ENCODE results near the gene HOXA3.

HOXA3 gene

GRCh38 chr7:27156916-27157701 lies 4.7 kb upstream of the HOXA3 start:
- Histone ChIP-seq H2AFZ (ENCODE audit: low read length) (no peak overlapping the region), H4K20me1 (ENCODE audit: insufficient read depth, low read length) (no peaks in the 10 kb centered on the region), H3K9ac (ENCODE audit: low read length) (no peak overlapping the region), H3F3A (ENCODE audit: insufficient read depth, low read length) (no peaks in the 10 kb centered on the region), H3K4me2 (ENCODE audit: low read depth, low read length) (no peak overlapping the region), H3K4me3 (ENCODE audit: low read length) (no peak overlapping the region), H3K79me2 (ENCODE audit: low read length) (no peaks in the 10 kb centered on the region), H3K9me3 (replicated peaks; ENCODE audit: insufficient read depth, low read length) (no peaks in the 10 kb centered on the region), H3K27me3 (replicated peaks; ENCODE audit: insufficient read depth, low read length) (peaks cover 91% of the 10 kb centered on the region), H3K9me2 (replicated peaks; ENCODE audit: insufficient read depth, low read length) (no peaks in the 10 kb centered on the region), H3K4me1 (ENCODE audit: low read length) (peaks cover 4% of the 10 kb centered on the region; the same call in 1 of the 2 replicates), H3K27ac (ENCODE audit: low read length) (no peak overlapping the region), H3K36me3 (replicated peaks; ENCODE audit: insufficient read depth, low read length) (no peaks in the 10 kb centered on the region)
- no peak for DNase-seq
- TF ChIP-seq EZH2 (optimal IDR thresholded peaks at IDR 0.05; ENCODE audit: low read depth, low read length), result no peak
- TF ChIP-seq EZH2phosphoT487 (IDR thresholded peaks at IDR 0.05; ENCODE audit: low read length), result no peak
- TF ChIP-seq CTCF (IDR thresholded peaks at IDR 0.05; ENCODE audit: low read length), result no peak

- H3K27me3 ChIP-seq (replicated peaks; ENCODE audit: insufficient read depth, low read length), result peaks cover 92% of the 10 kb centered on the region
- no peaks in the 10 kb centered on the region for H3K36me3 ChIP-seq (replicated peaks; ENCODE audit: insufficient read depth, low read length)
- no peak within 1 kb of the TSS for H3K27ac ChIP-seq (ENCODE audit: low read length)
- no peaks in the 10 kb centered on the region for H3K9me3 ChIP-seq (replicated peaks; ENCODE audit: insufficient read depth, low read length)
- H3F3A ChIP-seq (ENCODE audit: insufficient read depth, low read length), result no peaks in the 10 kb centered on the region
- peak within 1 kb of the TSS; percentile 37; the same call in 1 of the 2 replicates for H3K4me3 ChIP-seq (ENCODE audit: low read length)
- H3K79me2 ChIP-seq (ENCODE audit: low read length), result no peaks in the 10 kb centered on the region
- DNase-seq, result no peak
- H3K9ac ChIP-seq (ENCODE audit: low read length), result no peak within 1 kb of the TSS
- H3K4me2 ChIP-seq (ENCODE audit: low read depth, low read length), result peak within 1 kb of the TSS; percentile 52
- TF ChIP-seq EZH2 (optimal IDR thresholded peaks at IDR 0.05; ENCODE audit: low read depth, low read length) (no peak), EZH2phosphoT487 (IDR thresholded peaks at IDR 0.05; ENCODE audit: low read length) (no peak)
- H3K9me2 ChIP-seq (replicated peaks; ENCODE audit: insufficient read depth, low read length), result no peaks in the 10 kb centered on the region
- no peaks in the 10 kb centered on the region for H4K20me1 ChIP-seq (ENCODE audit: insufficient read depth, low read length)
- no peak within 1 kb of the TSS for H2AFZ ChIP-seq (ENCODE audit: low read length)
- peaks cover 7% of the 10 kb centered on the region; the same call in 1 of the 2 replicates for H3K4me1 ChIP-seq (ENCODE audit: low read length)
Observed at GRCh38 chr7:27156508-27156898, 4.1 kb upstream of the HOXA3 start, which contains the start of gene HOXA7. Gene HOXA7, minus strand, starts transcription at chr7:27156675. Its CDS starts 130 bp downstream, at chr7:27156545.

GRCh38 chr7:27155816-27156507 lies 3.6 kb upstream of the HOXA3 start:
- no peak overlapping the region for H3K9ac ChIP-seq (ENCODE audit: low read length)
- H3F3A ChIP-seq (ENCODE audit: insufficient read depth, low read length), result no peaks in the 10 kb centered on the region
- H3K27me3 ChIP-seq (replicated peaks; ENCODE audit: insufficient read depth, low read length), result peaks cover 97% of the 10 kb centered on the region
- no peaks in the 10 kb centered on the region for H3K9me3 ChIP-seq (replicated peaks; ENCODE audit: insufficient read depth, low read length)
- DNase-seq, result no peak
- peak overlapping the region; percentile 37; the same call in 1 of the 2 replicates for H3K4me3 ChIP-seq (ENCODE audit: low read length)
- no peak overlapping the region for H2AFZ ChIP-seq (ENCODE audit: low read length)
- peaks cover 11% of the 10 kb centered on the region; the same call in 1 of the 2 replicates for H3K4me1 ChIP-seq (ENCODE audit: low read length)
- no peaks in the 10 kb centered on the region for H3K79me2 ChIP-seq (ENCODE audit: low read length)
- H3K36me3 ChIP-seq (replicated peaks; ENCODE audit: insufficient read depth, low read length), result no peaks in the 10 kb centered on the region
- H3K27ac ChIP-seq (ENCODE audit: low read length), result no peak overlapping the region
- no peak for TF ChIP-seq CTCF (IDR thresholded peaks at IDR 0.05; ENCODE audit: low read length)
- no peak for TF ChIP-seq EZH2phosphoT487 (IDR thresholded peaks at IDR 0.05; ENCODE audit: low read length)
- no peak for TF ChIP-seq EZH2 (optimal IDR thresholded peaks at IDR 0.05; ENCODE audit: low read depth, low read length)
- H3K4me2 ChIP-seq (ENCODE audit: low read depth, low read length), result peak overlapping the region; percentile 52
- no peaks in the 10 kb centered on the region for H4K20me1 ChIP-seq (ENCODE audit: insufficient read depth, low read length)
- no peaks in the 10 kb centered on the region for H3K9me2 ChIP-seq (replicated peaks; ENCODE audit: insufficient read depth, low read length)

Data from MM.1S (cell line).